Astrocyte of the cerebellum (primary cell): Measurements from ENCODE around the gene GTF2E1.

ENCODE experiments used
- DNase-seq: peaks from one replicate; pipeline ENCODE4 v3.0.0-alpha.2; 2011; ENCODE audit warnings: low read depth
- H3K4me3 ChIP-seq: 2 replicates; pipeline ENCODE4 v1.5.1; 2011; ENCODE audit warnings: mild to moderate bottlenecking, low read depth, low read length, moderate library complexity
- in situ Hi-C: cut with HindIII; loops from 2 replicates; pipeline ENCODE4 v1.10.0; 2017; ENCODE audit warnings: low sequenced_read_pairs
- TF ChIP-seq, protein P1 (sequence below): IDR thresholded peaks from 2 replicates; pipeline ENCODE4 v1.5.1; 2012; ENCODE audit warnings: low read length, low read depth, moderate library complexity, mild to moderate bottlenecking; ENCODE audit errors: missing control alignments

GTF2E1 gene

DNA sequence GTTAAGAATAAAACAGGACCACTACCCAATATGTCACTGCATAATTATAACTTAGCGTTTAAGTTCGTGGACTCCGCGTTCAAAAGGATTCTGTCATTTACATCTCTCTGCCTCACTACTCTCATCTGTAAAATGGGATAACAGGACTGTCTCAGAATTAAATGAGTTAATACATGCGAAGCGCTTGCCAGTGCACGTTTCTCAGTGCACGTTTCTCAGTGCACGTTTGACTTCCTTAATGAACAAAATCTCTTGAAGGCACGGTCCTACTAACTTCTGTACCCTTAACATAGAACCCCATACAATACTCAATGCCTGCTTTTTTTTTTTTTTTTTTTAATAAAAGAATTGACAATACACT is 727 bp upstream of the GTF2E1 start:
- in situ Hi-C loops: no loop called here
- peak overlapping the region; percentile 83 for H3K4me3 ChIP-seq
- DNase-seq: peak; percentile 1
- TF ChIP-seq, protein P1, sequence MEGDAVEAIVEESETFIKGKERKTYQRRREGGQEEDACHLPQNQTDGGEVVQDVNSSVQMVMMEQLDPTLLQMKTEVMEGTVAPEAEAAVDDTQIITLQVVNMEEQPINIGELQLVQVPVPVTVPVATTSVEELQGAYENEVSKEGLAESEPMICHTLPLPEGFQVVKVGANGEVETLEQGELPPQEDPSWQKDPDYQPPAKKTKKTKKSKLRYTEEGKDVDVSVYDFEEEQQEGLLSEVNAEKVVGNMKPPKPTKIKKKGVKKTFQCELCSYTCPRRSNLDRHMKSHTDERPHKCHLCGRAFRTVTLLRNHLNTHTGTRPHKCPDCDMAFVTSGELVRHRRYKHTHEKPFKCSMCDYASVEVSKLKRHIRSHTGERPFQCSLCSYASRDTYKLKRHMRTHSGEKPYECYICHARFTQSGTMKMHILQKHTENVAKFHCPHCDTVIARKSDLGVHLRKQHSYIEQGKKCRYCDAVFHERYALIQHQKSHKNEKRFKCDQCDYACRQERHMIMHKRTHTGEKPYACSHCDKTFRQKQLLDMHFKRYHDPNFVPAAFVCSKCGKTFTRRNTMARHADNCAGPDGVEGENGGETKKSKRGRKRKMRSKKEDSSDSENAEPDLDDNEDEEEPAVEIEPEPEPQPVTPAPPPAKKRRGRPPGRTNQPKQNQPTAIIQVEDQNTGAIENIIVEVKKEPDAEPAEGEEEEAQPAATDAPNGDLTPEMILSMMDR: no peak

- in situ Hi-C loops: no loop called here
- H3K4me3 ChIP-seq: peak overlapping the region; percentile 83
- TF ChIP-seq, protein P1: no peak
- peak; percentile 1 for DNase-seq
These were observed 363 bp downstream of the GTF2E1 start for GRCh38 chr3:120742849-120743365.

- DNase-seq: no peak
- TF ChIP-seq, protein P1: no peak
- in situ Hi-C loops: no loop called here
- peak overlapping the region; percentile 83 for H3K4me3 ChIP-seq
These were observed 1.1 kb downstream of the GTF2E1 start for GRCh38 chr3:120743556-120744195.

- in situ Hi-C loops: no loop called here
- DNase-seq: no peak
- TF ChIP-seq, protein P1: no peak
- H3K4me3 ChIP-seq: no peak overlapping the region
These were observed 2.9 kb downstream of the GTF2E1 start for GRCh38 chr3:120745466-120745865.

GRCh38 chr3:120749843-120750242 is 7.3 kb downstream of the GTF2E1 start:
- DNase-seq: no peak
- TF ChIP-seq, protein P1: no peak
- in situ Hi-C loops: no loop called here
- no peak overlapping the region for H3K4me3 ChIP-seq

GRCh38 chr3:120752230-120752629 is 9.7 kb downstream of the GTF2E1 start:
- TF ChIP-seq, protein P1: no peak
- in situ Hi-C loops: no loop called here

More at GRCh38 chr3:120752230-120752629, 9.7 kb downstream of the GTF2E1 start:
- DNase-seq: no peak
- no peak overlapping the region for H3K4me3 ChIP-seq
